Measurements from ENCODE around the gene BSG. TPM values are rescaled to one million over a fixed set of nuclear protein-coding genes. Genes with fewer than 3 reads are reported as not detected.
"Not testable (repeated sequence)": the region's sequence is repeated elsewhere in the genome, so short reads cannot be mapped to it uniquely, and the experiment has no call there.

BSG gene
- total RNA-seq, 1 donor from 2014 or later, result 519 TPM

DNA sequence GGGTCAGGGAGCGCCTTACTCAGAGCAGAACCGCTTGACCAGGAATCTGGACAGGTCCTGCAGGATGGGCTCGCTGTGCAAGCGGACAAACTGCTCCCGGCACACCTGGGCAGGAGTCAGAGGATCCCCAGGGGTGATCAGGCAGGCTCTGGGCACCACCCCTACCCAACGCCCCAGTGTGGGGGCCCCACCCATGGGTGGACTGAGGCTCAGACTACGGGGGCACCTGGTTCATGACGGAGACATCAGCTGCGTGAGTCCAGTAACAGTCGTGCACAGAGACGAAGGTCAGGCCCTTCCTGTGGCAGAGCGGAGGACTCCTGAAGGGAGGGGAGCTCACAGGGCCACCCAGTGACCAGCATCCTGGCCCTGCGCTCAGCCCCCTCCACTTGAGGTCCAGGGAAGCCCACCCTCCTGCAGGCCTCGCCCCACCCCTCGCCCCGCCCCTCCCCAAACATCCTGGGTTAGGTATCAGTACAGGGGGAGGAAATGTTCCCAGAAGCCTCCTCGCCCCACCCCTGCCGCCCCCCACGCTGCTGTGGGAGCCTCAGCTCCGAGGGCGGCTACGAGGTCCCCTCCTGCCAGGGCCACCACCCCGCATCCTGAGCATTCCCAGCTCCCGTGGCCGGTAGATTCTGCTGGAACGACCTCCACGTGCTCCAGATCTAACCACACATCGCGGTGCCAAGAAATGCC is 45.3 kb downstream of the BSG start:
- no peak for DNase-seq (ENCODE audit: low read depth)

DNA sequence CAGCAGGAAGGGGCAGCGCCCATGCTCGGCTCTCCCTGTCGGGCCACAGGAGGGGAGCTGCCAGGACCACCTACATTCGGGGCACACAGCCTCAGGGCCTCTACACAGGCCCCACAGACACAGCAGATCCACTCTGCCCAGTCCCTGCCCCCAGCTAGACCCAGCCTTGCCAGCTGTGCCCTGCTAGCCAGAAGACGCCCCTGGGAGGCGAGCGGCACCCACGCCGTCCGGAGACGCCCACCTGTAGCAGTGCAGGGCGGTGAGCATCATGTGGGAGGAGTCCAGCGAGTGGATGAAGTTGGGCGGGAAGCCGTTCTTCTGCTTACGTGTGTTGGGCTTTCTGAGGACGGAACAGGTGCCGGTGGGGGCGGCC is 45.8 kb downstream of the BSG start:
- DNase-seq (ENCODE audit: low read depth), result no peak

DNA sequence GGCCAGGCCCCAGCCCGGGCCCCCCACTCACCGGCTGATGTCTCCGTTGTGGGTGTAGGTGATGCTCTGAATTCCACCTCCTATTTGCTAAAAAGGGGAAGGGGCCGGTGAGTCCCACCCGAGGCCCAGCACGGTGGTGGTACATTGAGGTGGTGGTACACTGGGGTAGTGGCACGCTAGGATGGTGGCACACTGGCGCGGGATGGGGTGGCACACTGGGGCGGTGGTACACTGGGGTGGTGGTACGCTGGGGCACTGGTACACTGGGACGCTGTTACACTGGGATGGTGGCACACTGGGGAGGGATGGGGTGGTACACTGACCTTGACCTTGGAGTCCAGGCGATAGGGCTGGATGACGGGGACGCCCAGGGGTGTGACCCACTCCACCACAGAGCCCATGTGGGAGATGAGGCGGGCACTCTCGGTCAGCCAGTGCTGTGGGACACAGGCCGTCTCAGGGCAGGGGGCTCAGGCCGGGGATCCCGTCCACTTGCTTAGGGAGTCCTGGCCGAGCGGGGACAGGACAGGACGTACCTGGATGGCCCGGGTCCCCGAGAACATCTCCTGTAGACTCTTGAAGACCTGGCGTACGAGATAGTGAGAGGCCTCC is 46.4 kb downstream of the BSG start:
- no peak for DNase-seq (ENCODE audit: low read depth)

DNA sequence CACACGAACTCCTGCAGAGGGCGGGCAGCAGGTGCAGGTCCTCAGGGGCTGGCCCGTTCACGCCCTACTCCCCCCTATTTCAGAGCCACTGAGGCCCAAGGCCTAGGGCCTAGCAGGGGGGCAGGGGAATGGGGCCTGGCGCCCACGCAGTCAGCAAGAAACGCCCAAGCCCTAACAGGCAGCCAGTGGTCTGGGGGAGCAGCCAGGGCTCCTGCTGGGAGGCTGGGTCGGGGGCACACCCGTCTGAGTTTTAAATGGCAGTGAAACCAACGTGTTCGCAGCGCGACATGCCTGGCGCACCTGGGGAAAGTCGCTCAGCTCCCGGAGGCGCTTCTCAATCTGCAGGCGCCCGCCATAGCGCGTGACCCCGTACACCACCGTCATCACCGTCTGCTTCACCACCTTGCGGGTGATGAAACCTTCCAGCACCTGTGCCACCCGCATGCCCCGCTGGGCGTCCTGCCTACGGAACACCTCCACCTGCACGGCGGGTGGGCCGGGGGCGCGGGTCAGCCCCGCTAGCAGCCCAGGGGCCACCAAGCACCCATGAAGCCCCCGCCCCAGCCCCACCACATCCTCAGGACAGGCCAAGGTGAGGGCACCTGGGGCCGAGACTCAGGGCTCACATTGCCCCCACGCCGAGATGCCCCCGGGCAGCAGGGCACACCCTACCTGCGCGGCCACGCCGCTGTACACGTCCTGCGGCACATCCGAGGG is 47.0 kb downstream of the BSG start:
- no peak for DNase-seq (ENCODE audit: low read depth)

DNA sequence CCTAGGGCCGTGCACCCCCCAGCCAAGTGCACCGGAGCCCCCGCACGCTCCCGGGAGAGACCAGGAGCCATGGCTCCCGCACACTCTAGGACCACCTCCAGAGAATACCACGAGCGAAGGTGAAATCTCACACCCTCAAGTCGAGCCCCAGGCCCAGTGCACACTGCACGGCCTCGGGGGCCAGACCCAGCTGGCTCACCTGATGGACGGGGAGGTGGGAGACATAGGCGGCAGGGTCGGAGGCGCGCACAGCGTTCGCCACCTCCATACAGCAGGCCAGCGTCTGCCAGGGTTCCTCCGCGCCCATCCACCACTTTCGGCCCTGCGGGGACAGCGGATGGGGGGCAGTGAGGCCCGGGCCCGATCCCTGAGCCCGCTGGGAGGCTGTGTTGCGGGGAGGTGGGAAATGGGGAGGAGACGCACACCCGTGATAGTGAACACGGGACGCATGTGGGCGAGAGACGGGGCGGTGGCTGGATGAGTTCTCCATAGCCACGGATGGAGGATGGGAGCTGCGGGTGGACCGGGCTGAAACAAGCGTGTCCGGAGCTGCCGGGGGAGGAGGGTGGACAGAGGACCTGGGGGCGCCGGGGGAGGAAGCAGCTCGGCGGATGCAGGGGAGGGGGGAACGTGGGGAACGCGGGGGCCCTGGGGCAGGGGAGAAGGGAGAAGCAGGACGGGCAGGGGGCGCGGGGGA is 47.9 kb downstream of the BSG start:
- no peak for DNase-seq (ENCODE audit: low read depth)

DNA sequence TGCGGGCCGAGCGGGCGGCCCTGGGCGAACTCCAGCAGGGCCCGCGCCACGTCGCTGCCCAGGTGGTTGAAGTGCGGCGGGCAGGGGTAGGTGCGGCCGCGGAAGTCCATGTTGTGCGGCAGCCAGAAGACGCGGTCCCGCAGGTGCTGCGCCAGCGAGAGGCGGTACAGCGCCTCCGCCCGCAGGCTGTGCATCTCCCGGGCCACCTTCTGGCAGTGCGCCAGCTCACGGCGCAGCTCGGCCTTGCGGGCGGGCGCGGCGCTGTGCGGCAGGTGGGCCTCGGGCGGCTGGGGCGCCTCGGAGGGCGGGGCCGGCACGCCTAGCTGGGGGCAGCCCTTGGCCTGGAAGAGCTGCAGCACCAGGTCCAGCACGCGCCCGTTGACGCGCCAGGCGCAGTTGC is 48.8 kb downstream of the BSG start:
- not testable (repeated sequence) for DNase-seq (ENCODE audit: low read depth)

DNA sequence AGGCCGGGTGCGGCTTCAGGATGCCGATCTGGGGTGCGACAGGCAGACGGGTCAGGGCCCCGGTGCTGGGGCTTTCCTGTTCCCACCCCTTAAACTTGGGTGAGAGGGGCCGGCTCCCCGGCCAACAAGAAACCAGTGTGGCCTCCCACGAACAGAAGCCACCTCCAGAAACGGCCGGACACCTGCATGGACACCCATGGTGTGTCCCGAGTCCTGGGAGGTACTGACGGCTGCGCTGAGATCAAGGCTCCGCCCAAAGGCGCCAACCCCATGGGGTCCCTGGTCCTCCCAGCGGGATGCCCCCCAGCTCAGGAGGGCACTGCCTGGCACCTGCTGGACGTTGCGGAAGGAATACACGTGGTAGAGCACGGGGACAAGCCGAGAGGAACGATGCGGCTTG is 49.4 kb downstream of the BSG start:
- no peak for DNase-seq (ENCODE audit: low read depth)

DNA sequence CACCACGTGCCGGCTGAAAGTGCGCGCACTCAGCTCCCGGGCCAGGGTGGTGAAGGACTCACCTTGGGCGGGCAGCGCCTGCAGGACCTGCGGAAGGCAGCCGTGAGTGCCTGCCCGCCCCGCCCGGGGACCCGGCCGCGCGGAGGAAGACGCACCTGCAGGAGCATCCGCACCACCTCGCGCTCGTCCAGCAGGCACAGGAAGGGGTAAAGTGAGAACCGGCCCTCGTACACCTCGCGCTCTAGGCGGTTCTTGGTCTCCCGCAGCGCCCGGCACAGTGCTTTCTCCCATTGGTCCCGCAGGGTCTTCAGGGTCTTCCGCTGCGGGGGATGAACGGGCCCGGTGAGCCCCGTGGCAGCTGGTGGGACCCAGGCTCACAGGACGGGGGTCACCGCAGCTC is 50.3 kb downstream of the BSG start:
- DNase-seq (ENCODE audit: low read depth), result no peak

DNA sequence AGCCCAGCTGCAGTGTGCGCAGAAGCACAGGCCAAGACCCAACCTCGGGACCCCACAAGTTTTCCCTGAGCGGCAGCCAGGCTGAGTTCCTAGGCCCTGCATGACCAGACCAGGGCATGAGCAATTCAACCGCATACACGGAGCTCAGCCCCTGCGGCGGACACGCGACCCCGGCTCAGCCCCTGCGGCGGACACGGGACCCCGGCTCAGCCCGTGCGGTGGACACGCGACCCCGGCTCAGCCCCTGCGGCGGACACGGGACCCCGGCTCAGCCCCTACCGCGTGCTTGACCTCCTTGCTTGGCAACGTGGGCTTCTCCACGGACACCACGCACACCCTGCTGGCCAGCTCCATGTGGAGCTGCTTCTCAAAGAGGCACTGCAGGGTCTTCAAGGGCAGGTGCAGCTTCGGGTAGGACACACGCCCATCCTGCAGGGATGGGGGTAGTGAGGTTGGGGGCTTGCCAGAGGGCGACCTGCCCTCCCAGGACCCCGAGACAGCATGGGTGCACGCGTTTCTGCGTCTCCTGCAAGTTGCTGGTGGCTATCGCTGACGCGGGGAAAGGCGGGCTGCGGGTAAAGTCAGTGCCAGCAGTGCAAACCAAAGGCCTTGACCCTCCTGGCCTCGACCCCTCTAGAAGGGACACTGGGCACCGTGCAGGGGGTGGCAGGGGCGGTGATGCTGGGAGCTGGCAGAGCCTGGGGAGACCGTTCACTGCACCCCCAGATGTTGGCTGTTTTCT is 51.0 kb downstream of the BSG start:
- no peak for DNase-seq (ENCODE audit: low read depth)

DNA sequence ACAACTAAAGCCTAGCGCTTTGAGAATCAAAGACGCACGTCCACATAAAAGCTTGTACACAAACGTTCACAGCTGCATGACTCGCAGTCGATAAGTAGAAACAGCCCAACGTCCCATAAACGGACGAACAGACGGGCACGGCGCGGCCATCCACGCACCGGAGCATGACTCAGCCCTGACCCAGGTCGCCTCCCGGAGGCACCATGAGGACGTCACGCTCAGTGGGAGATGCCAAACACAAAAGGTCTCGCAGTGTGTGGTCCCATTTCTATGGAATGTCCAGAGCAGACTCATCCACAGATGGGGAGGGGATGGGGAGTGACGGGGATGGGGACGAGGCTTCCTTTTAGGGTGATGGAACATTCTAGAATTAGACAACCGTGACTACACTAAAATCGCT is 51.6 kb downstream of the BSG start:
- DNase-seq (ENCODE audit: low read depth), result no peak

DNA sequence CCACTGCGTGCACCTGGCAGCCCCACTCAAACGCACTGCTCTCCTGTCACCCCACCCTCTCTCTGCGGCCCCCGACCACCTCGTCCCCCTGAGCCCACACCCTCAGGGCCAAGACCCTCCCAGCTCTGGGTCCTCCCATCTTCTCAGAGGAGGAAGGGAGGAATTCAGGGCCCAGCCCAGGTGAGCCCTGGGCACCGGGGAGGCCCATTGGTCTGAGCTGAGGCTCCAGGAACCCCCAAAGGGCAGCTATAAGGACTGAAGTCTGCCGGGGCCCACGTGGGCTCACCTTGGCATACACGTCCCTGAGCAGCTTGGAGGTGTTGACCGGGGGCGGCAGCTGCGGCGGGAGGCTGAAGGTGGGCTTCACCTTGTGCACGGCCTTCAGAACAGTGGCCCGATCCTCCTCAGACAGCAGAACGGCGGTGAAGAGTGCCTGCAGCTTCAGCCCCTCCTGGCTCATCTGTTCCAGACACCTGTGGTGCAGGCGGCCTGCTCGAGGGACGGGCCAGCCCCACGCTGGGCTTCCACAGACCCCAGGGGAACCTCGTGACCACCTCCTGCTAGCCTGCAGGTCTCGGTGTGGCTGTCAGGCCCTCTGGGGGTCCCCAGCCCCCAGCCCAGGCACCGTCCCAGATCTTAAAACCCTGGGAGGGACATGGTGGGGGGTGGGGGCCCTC is 52.2 kb downstream of the BSG start:
- no peak for DNase-seq (ENCODE audit: low read depth)

DNA sequence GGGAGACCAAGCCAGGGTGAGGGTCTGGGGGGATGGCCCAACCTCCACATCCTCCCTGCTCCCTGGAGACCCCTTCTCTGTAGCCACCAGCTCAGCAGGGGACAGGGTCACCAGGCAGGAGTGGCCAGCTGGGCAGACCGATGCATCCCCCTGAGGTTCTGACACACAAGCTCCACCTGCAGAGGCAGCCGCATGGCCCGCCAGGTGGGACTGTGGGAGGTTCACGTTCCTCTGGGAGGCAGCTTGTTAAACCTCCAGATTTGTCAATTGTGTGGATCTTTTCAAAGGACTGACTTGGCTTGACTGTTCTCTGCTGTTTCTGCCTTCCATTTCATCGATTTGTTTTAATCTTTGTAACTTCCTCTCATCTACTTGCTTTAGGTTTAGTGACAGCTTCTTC is 52.9 kb downstream of the BSG start:
- DNase-seq (ENCODE audit: low read depth), result no peak

DNA sequence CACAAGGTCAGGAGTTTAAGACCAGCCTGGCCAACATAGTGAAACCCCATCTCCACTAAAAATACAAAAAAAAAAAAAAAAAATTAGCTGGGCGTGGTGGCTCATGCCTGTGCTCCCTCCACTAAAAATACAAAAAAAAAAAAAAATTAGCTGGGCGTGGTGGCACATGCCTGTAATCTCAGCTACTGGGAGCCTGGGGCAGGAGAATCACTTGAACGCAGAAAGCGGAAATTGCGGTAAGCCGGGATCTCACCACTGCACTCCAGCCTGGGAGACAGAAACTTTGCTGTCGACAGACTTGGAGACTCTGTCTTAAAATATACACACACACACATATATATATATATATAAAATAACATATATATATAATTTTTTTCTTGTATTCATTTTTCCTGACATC is 54.2 kb downstream of the BSG start:
- not testable (repeated sequence) for DNase-seq (ENCODE audit: low read depth)

DNA sequence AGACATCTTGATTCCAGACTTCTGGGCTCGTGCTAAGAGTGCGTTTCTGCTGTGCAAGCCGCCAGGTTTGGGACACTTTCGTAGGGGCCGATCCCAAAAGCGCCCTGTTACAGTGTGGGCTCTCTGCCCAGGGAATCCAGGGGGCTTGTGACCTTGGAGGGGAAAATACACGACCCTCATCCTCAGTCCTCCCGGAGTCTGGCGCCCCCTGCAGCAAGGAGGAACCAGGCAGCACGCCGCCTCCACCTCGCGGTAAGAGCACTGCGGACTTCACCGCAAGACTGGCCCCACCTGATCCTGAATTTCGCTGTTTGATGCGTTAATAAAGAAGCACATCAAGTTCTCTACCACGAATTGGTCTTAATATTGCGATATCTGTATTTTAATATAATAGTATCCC is 55.8 kb downstream of the BSG start:
- no peak for DNase-seq (ENCODE audit: low read depth)

DNA sequence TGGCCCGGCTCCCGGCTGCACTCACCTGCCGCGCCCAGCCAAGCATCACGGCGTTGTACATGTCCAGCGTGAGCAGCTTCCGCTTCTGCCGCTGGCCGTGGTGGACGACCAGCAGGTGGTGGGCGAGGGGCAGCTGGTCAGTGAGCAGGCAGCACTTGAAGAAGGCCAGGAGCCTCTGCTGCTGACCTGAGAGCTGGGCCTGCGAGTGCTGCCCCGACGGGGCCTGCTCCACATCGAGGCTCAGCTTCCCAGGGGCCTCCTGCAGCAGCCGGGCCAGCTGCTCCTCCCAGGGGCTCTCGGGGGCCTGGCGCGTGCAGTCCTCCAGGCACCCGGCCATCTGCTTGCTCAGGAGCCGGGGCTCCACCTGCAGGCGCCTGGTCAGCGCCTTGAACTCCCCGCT is 57.1 kb downstream of the BSG start:
- not testable (repeated sequence) for DNase-seq (ENCODE audit: low read depth)

DNA sequence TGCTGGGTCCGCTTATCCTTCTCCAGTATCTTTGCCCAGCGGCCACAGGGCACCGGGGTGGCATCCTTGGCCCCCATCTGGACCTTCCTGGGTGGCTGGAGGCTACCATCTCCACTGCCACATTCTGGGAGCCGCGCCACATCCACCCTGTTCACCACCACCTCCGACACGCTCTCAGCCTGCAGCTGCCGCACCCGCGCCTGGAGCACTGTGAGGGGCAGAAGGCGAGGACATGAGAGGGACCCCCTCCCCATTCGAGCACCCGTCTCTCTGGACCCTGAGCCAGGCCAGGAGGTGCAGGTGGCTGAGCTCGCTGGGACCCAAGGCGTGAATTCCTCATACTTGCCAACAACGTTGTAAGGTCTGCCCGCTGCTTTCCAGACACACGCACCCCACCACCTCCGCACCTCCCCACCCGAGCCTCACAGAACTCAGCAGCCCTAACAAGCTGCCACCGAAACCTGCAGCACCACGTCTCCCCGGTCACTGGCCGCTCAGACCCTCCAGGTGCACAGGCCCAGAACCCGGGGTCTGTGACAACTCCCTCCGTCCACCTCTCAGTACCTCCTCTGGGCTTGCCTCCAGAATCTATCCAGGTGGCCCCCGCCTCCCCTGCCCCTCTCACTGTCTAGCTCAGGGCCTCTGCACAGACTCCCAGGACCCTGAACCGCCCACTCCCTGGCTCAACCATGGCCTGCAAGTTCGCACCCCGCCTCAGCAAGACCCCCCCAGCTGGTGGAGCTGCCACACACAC is 57.7 kb downstream of the BSG start:
- no peak for DNase-seq (ENCODE audit: low read depth)

DNA sequence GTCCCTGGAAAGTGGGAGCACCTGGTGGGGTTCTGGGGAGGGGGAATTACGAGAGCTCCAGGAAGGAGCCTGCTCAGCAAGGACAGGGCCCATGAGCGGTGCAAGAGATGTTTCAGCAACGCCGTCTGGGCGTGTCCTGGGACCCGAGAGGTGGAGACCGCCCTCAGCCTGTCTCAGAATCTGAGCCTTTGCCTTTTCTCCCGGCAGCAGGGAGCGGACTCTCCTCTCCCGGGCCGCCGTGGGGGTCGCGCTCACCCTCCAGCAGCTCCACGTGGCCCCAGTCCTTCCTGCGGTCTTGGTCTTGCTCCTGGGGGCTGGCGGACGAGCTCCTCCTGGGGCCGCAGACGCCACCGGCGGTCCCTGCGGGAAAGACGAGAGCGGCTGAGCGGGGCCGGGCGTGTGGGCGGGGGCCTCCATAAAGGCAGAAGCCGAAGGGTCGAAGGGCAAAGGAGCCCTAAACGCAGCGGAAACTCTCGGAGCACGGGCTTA is 60.2 kb downstream of the BSG start:
- peak; percentile 29 for DNase-seq (ENCODE audit: low read depth)
